Measurements from ENCODE around the gene OR11H7.
"Not testable (repeated sequence)": the region's sequence is repeated elsewhere in the genome, so short reads cannot be mapped to it uniquely, and the experiment has no call there.

OR11H7 gene

GRCh38 chr14:20228681-20229080 lies at the start of gene OR11H7:
TSS of gene OR11H7 (plus strand) at chr14:20228981.
- no peak for DNase-seq

GRCh38 chr14:20179218-20179617 lies 49.6 kb upstream of the OR11H7 start:
- no peak for DNase-seq

GRCh38 chr14:20179880-20180279 lies 48.9 kb upstream of the OR11H7 start:
- no peak for DNase-seq

GRCh38 chr14:20180486-20180885 lies 48.3 kb upstream of the OR11H7 start:
- no peak for DNase-seq

GRCh38 chr14:20184181-20184580 lies 44.6 kb upstream of the OR11H7 start:
- no peak for DNase-seq

GRCh38 chr14:20190596-20190995 lies 38.2 kb upstream of the OR11H7 start, which contains the start of gene OR11G2:
TSS of gene OR11G2 (plus strand) at chr14:20190896. CDS start at chr14:20197438, 6,542 bp downstream.
- no peak for DNase-seq

GRCh38 chr14:20191396-20191795 lies 37.4 kb upstream of the OR11H7 start:
- no peak for DNase-seq

GRCh38 chr14:20194101-20194500 lies 34.7 kb upstream of the OR11H7 start:
- no peak for DNase-seq

GRCh38 chr14:20195170-20195569 lies 33.6 kb upstream of the OR11H7 start:
- not testable (repeated sequence) for DNase-seq

- DNase-seq: no peak
Measured at GRCh38 chr14:20195911-20196310, 32.9 kb upstream of the OR11H7 start.

- DNase-seq: no peak
Measured at GRCh38 chr14:20197459-20197858, 31.3 kb upstream of the OR11H7 start.

- DNase-seq: no peak
Measured at GRCh38 chr14:20198991-20199390, 29.8 kb upstream of the OR11H7 start.

GRCh38 chr14:20204721-20205120 lies 24.1 kb upstream of the OR11H7 start:
- DNase-seq: no peak

- no peak for DNase-seq
Measured at GRCh38 chr14:20209595-20209994, 19.2 kb upstream of the OR11H7 start.

GRCh38 chr14:20212406-20212805 lies 16.4 kb upstream of the OR11H7 start:
- not testable (repeated sequence) for DNase-seq

- no peak for DNase-seq
Measured at GRCh38 chr14:20215196-20215595, 13.6 kb upstream of the OR11H7 start.

- no peak for DNase-seq
Measured at GRCh38 chr14:20219033-20219432, 9.7 kb upstream of the OR11H7 start.

- no peak for DNase-seq
Measured at GRCh38 chr14:20223410-20223809, 5.4 kb upstream of the OR11H7 start, which contains the start of gene OR11H6. TSS of gene OR11H6 (plus strand) at chr14:20223710. CDS start at chr14:20223710, 0 bp downstream.

- DNase-seq: not testable (repeated sequence)
Measured at GRCh38 chr14:20235415-20235814, 6.6 kb downstream of the OR11H7 start.

GRCh38 chr14:20247646-20248246 lies 19.0 kb downstream of the OR11H7 start:
- no peak for DNase-seq

- DNase-seq: no peak
Measured at GRCh38 chr14:20262642-20263128, 33.9 kb downstream of the OR11H7 start.

GRCh38 chr14:20264361-20264760 lies 35.6 kb downstream of the OR11H7 start:
- DNase-seq: not testable (repeated sequence)

- no peak for DNase-seq
Measured at GRCh38 chr14:20274062-20274461, 45.3 kb downstream of the OR11H7 start.

- DNase-seq: no peak
Measured at GRCh38 chr14:20277409-20277808, 48.6 kb downstream of the OR11H7 start.

- peak; percentile 44 for DNase-seq
Measured at GRCh38 chr14:20278414-20278813, 49.6 kb downstream of the OR11H7 start.

All from NCI-H2029 (cell line).